Gastrocnemius medialis (tissue), 4 donors: ENCODE results near the gene SYCP2.

ENCODE experiments used
- POLR2A ChIP-seq, 2 donors: fragments of 450-650 bp; IDR thresholded peaks; one replicate each; pipeline ENCODE4 v1.6.1; 2017; ENCODE audit warnings: antibody characterized with exemption in 2 of 2, mild to moderate bottlenecking in 2 of 2, moderate library complexity in 2 of 2
- TF ChIP-seq, protein P1 (sequence below), 5 experiments: fragments of 450-650 bp in 3 of 5; fragments of 200-600 bp in 2 of 5; sonication (generic) in 2 of 5; IDR thresholded peaks in 4 of 5; conservative IDR thresholded peaks in 1 of 5; 1 replicate in 4 of 5; 2 replicates in 1 of 5; pipeline ENCODE4 v1.5.1; 2016 to 2019; ENCODE audit warnings: antibody characterized with exemption in 5 of 5, mild to moderate bottlenecking in 3 of 5, moderate library complexity in 3 of 5

DNA sequence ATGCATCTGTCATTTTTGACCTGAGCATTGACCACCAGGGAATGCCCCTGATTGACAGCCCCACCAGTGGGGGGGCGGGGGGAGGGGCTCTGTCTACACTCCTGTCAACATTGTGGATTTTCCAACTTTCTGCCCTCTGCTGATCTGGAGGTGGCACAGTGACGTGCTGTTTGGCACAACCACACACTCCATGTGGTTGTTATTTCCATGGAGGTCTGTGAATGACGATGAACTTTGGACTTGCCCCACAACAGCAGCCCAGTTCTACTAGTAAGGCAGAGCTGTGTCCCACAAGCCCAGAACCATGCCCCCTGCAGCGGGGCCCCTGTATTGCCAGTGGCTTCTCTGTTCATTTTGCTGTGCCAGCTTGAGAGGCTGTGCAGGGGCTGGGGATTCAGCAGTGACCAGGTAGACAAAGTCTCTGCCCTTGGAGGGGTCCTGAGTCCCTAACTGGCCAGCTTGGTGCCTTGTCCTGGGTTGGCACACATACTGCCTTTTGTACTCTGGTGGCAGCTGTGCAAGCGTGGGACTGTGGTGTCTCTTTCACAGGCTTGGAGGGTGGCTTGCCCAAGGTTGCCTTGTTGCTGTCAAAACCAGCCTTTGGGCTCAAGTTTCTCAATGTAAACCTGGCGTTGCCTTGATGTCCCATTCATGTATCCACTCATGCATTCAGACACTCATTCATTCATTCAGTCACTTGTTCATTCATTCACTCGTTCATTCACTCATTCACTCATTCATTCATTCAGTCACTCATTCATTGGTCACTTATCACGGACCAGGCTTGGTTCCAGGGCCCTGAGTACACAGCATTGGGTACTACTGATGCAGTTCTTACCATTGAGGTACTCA lies 108.5 kb downstream of the SYCP2 start:
- TF ChIP-seq, protein P1, sequence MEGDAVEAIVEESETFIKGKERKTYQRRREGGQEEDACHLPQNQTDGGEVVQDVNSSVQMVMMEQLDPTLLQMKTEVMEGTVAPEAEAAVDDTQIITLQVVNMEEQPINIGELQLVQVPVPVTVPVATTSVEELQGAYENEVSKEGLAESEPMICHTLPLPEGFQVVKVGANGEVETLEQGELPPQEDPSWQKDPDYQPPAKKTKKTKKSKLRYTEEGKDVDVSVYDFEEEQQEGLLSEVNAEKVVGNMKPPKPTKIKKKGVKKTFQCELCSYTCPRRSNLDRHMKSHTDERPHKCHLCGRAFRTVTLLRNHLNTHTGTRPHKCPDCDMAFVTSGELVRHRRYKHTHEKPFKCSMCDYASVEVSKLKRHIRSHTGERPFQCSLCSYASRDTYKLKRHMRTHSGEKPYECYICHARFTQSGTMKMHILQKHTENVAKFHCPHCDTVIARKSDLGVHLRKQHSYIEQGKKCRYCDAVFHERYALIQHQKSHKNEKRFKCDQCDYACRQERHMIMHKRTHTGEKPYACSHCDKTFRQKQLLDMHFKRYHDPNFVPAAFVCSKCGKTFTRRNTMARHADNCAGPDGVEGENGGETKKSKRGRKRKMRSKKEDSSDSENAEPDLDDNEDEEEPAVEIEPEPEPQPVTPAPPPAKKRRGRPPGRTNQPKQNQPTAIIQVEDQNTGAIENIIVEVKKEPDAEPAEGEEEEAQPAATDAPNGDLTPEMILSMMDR (IDR thresholded peaks at IDR 0.05 in 4 of 5, conservative IDR thresholded peaks at IDR 0.05 in 1 of 5) = no peak
- no peak for TF ChIP-seq POLR2A (IDR thresholded peaks at IDR 0.05)
